Cardiac muscle cell (in vitro differentiated cells and primary cell): ENCODE data around the gene HRC. TPM values are rescaled to one million over a fixed set of nuclear protein-coding genes. Genes with fewer than 3 reads are reported as not detected.
A peak's percentile ranks its signal among the peaks of the same experiment; 100 is the strongest.

Source experiments
- DNase-seq, 2 donors: peaks; one replicate each; pipeline versions ENCODE4 v3.0.0 to v3.0.0-alpha.2; 2010 to 2017; ENCODE audit warnings: low read depth in 1 of 2, low spot score in 1 of 2
- H3K27ac ChIP-seq: fragments of 200-600 bp; sonication (generic); 2 replicates; pipeline ENCODE4 v1.5.1; 2016
- H3K27me3 ChIP-seq: fragments of 200-600 bp; sonication (generic); 2 replicates; pipeline ENCODE4 v1.6.0; 2016; ENCODE audit warnings: control low read depth
- H3K36me3 ChIP-seq: fragments of 200-600 bp; sonication (generic); 2 replicates; pipeline ENCODE4 v1.5.1; 2016; ENCODE audit warnings: control low read depth
- H3K4me1 ChIP-seq: fragments of 200-600 bp; sonication (generic); 2 replicates; pipeline ENCODE4 v1.8.1; 2017; ENCODE audit warnings: low read depth, mild to moderate bottlenecking, mixed run types
- H3K4me3 ChIP-seq: fragments of 200-600 bp; sonication (generic); 2 replicates; pipeline ENCODE4 v1.5.1; 2016; ENCODE audit warnings: mild to moderate bottlenecking
- H3K9me3 ChIP-seq: fragments of 200-600 bp; sonication (generic); 2 replicates; pipeline ENCODE4 v1.5.1; 2017; ENCODE audit warnings: low read depth, mild to moderate bottlenecking, control low read depth
- polyA plus RNA-seq: library from polyadenylated mRNA; unstranded; fragments of >200 nt; fragmentation: Nextera tagmentation; extraction: Ambion mirVana; gene quantifications from 2 replicates; pipeline ENCODE4 v1.2.1, GENCODE V29; 2016
- total RNA-seq: library from RNA; depleted of rRNA; stranded (reverse); fragments of >200 nt; gene quantifications from 2 replicates; pipeline ENCODE4 v1.2.3, GENCODE V29; 2016
- TF ChIP-seq, protein P1 (sequence below): IDR thresholded peaks from 2 replicates; pipeline ENCODE4 v1.5.1; 2012; ENCODE audit warnings: low read depth, mild to moderate bottlenecking, low read length

Gene HRC
- total and polyA plus RNA-seq, 2 experiments from 2014 or later: 184 to 389 TPM

- Histone ChIP-seq H3K27ac (peak overlapping the region; percentile 83), H3K36me3 (peaks cover 35% of the 10 kb centered on the region), H3K4me3 (no peak overlapping the region), H3K4me1 (peaks cover 45% of the 10 kb centered on the region), H3K27me3 (no peaks in the 10 kb centered on the region), H3K9me3 (no peaks in the 10 kb centered on the region)
- DNase-seq: no peak
- TF ChIP-seq, protein P1, sequence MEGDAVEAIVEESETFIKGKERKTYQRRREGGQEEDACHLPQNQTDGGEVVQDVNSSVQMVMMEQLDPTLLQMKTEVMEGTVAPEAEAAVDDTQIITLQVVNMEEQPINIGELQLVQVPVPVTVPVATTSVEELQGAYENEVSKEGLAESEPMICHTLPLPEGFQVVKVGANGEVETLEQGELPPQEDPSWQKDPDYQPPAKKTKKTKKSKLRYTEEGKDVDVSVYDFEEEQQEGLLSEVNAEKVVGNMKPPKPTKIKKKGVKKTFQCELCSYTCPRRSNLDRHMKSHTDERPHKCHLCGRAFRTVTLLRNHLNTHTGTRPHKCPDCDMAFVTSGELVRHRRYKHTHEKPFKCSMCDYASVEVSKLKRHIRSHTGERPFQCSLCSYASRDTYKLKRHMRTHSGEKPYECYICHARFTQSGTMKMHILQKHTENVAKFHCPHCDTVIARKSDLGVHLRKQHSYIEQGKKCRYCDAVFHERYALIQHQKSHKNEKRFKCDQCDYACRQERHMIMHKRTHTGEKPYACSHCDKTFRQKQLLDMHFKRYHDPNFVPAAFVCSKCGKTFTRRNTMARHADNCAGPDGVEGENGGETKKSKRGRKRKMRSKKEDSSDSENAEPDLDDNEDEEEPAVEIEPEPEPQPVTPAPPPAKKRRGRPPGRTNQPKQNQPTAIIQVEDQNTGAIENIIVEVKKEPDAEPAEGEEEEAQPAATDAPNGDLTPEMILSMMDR: no peak
These were observed 46.1 kb downstream of the HRC start for GRCh38 chr19:49109051-49109450.

DNA sequence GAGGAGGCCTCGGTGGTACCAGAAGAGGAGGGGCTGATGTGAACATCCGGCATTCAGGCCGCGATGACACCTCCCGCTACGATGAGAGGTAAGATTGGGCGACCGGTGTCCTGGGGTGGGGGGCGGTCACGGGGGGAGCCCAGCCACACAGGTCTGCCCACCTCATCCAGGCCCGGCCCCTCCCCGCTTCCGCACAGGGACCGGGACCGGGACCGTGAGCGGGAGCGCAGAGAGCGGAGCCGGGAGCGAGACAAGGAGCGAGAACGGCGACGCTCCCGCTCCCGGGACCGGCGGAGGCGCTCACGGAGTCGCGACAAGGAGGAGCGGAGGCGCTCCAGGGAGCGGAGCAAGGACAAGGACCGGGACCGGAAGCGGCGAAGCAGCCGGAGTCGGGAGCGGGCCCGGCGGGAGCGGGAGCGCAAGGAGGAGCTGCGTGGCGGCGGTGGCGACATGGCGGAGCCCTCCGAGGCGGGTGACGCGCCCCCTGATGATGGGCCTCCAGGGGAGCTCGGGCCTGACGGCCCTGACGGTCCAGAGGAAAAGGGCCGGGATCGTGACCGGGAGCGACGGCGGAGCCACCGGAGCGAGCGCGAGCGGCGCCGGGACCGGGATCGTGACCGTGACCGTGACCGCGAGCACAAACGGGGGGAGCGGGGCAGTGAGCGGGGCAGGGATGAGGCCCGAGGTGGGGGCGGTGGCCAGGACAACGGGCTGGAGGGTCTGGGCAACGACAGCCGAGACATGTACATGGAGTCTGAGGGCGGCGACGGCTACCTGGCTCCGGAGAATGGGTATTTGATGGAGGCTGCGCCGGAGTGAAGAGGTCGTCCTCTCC, 47.4 kb downstream of the HRC start:
- H3K4me3 ChIP-seq: no peak overlapping the region
- H3K27ac ChIP-seq: peak overlapping the region; percentile 83
- H3K4me1 ChIP-seq: peaks cover 36% of the 10 kb centered on the region
- H3K27me3 ChIP-seq: no peaks in the 10 kb centered on the region
- TF ChIP-seq, protein P1: no peak
- no peaks in the 10 kb centered on the region for H3K9me3 ChIP-seq
- peaks cover 35% of the 10 kb centered on the region for H3K36me3 ChIP-seq
- DNase-seq: no peak

- no peaks in the 10 kb centered on the region for H3K9me3 ChIP-seq
- peak; percentile 54 to 67 for DNase-seq
- peaks cover 35% of the 10 kb centered on the region for H3K4me1 ChIP-seq
- no peaks in the 10 kb centered on the region for H3K27me3 ChIP-seq
- H3K27ac ChIP-seq: peak overlapping the region; percentile 83
- TF ChIP-seq, protein P1: peak; percentile 77
- H3K36me3 ChIP-seq: peaks cover 43% of the 10 kb centered on the region
- H3K4me3 ChIP-seq: no peak overlapping the region
These were observed 48.5 kb downstream of the HRC start for GRCh38 chr19:49106648-49107135.

DNA sequence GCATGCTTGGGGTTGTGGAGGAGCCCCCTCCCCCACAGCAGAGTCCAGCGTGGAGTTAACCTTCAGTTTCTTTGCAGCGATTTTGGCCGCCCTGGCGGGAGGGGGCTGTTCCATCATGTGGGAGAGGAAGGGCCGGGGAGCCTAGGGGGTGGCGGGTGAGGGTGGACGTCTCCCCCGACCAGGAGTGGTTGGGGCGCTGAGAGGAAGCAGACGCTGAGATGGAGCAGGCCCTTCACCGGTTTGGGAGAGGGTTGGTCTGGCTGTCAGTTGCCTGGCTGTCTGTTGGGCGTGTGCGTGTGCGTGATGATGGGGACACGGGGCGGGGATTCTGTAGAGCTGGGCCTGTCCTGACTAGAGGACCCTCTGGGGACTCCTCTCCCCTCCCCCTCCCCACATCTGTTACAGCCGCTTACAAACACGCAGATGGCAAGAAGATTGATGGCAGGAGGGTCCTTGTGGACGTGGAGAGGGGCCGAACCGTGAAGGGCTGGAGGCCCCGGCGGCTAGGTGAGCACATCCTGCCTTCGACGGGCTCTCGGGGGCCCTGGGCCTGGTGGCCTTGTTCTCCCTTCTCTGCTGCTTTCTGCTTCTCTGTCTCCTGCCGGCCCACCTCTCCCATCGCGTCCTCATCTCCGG, 50.8 kb downstream of the HRC start:
- Histone ChIP-seq H3K36me3 (peaks cover 63% of the 10 kb centered on the region), H3K4me1 (peaks cover 12% of the 10 kb centered on the region), H3K27me3 (no peaks in the 10 kb centered on the region), H3K27ac (peak overlapping the region; percentile 72), H3K4me3 (no peak overlapping the region), H3K9me3 (no peaks in the 10 kb centered on the region)
- no peak for DNase-seq
- TF ChIP-seq, protein P1: no peak

GRCh38 chr19:49103331-49104085, 51.7 kb downstream of the HRC start:
- no peaks in the 10 kb centered on the region for H3K27me3 ChIP-seq
- no peak overlapping the region for H3K4me3 ChIP-seq
- no peak for DNase-seq
- no peaks in the 10 kb centered on the region for H3K9me3 ChIP-seq
- TF ChIP-seq, protein P1: no peak
- peaks cover 66% of the 10 kb centered on the region for H3K36me3 ChIP-seq
- H3K4me1 ChIP-seq: peaks cover 3% of the 10 kb centered on the region
- H3K27ac ChIP-seq: peak overlapping the region; percentile 72
